Chondrocyte (in vitro differentiated cells): ENCODE results near the gene MAML2. TPM values are rescaled to one million over a fixed set of nuclear protein-coding genes. Genes with fewer than 3 reads are reported as not detected.
A peak's percentile ranks its signal among the peaks of the same experiment; 100 is the strongest.

ENCODE experiments used
- DNase-seq: peaks from one replicate; pipeline ENCODE4 v3.0.0; 2021; ENCODE audit warnings: mixed read lengths, low spot score
- H3K27ac Mint-ChIP-seq: one replicate; pipeline ENCODE4 v1.8.0; 2021; ENCODE audit warnings: mild to moderate bottlenecking, moderate library complexity, mixed read lengths; ENCODE audit not compliant: unreplicated experiment
- H3K27me3 Mint-ChIP-seq: 2 replicates; pipeline ENCODE4 v1.8.0; 2021; ENCODE audit warnings: low read depth, mixed read lengths
- H3K36me3 Mint-ChIP-seq: 2 replicates; pipeline ENCODE4 v1.8.0; 2021; ENCODE audit warnings: low read depth, mixed read lengths
- H3K4me1 Mint-ChIP-seq: 2 replicates; pipeline ENCODE4 v1.8.0; 2021; ENCODE audit warnings: low read depth, mild to moderate bottlenecking, mixed read lengths
- H3K4me3 Mint-ChIP-seq: one replicate; pipeline ENCODE4 v1.8.0; 2021; ENCODE audit warnings: mild to moderate bottlenecking, moderate library complexity, mixed read lengths; ENCODE audit not compliant: unreplicated experiment
- H3K9me3 Mint-ChIP-seq: 2 replicates; pipeline ENCODE4 v1.8.0; 2021; ENCODE audit warnings: low read depth, mixed read lengths
- total RNA-seq: library from RNA; stranded (reverse); gene quantifications from 3 replicates; pipeline ENCODE4 v1.2.1, GENCODE V29; 2021
- TF ChIP-seq, protein P1 (sequence below): fragments of 200-600 bp; sonication (generic); IDR thresholded peaks from 2 replicates; pipeline ENCODE4 v1.5.0; 2021; ENCODE audit warnings: antibody characterized with exemption, mild to moderate bottlenecking, moderate library complexity

Gene MAML2
- total RNA-seq, 1 donor from 2014 or later: 19.0 TPM

DNA sequence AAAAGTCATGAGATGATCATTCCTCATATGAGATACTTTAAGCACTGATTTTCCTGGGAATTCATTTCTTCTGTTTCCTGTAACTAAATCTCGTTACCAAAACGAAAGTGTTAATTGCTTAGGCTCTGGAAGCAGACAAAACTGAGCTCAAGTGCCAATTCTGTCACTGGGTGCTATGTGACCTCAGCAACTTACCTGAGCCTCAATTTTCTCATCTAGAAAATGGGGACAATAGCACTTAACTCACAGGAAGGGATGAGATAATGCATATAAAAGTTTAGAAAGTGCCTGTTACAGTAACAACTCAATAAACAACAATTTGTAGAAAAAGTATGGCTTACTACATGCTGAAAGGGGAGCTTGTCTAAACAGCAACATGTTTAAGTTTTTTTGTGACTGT lies 248.8 kb downstream of the MAML2 start:
- Mint-ChIP-seq H3K36me3 (peaks cover 4% of the 10 kb centered on the region), H3K27me3 (no peaks in the 10 kb centered on the region), H3K9me3 (no peaks in the 10 kb centered on the region), H3K27ac (no peak overlapping the region), H3K4me1 (peaks cover 61% of the 10 kb centered on the region), H3K4me3 (no peak overlapping the region)
- DNase-seq: no peak
- TF ChIP-seq, protein P1, sequence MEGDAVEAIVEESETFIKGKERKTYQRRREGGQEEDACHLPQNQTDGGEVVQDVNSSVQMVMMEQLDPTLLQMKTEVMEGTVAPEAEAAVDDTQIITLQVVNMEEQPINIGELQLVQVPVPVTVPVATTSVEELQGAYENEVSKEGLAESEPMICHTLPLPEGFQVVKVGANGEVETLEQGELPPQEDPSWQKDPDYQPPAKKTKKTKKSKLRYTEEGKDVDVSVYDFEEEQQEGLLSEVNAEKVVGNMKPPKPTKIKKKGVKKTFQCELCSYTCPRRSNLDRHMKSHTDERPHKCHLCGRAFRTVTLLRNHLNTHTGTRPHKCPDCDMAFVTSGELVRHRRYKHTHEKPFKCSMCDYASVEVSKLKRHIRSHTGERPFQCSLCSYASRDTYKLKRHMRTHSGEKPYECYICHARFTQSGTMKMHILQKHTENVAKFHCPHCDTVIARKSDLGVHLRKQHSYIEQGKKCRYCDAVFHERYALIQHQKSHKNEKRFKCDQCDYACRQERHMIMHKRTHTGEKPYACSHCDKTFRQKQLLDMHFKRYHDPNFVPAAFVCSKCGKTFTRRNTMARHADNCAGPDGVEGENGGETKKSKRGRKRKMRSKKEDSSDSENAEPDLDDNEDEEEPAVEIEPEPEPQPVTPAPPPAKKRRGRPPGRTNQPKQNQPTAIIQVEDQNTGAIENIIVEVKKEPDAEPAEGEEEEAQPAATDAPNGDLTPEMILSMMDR: no peak

DNA sequence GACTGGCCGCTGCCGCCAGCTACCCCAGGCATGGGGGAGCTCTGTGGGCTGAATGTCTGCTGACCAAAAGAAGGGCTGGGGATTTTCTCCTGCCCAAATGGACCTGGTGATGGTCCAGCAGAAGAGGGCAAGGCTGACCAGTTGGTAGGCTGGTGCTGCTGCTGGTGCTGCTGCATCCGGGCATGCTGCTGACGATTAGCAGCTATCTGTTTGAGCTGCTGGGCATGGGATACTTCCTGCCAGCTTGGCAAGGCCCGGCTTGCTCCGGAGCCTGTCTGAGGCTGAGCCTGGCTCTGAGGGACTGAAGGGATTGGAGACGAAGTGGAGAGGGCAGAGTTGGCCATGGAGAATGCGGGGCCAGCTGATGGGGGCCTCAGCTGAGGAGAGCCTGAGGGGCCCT lies 250.5 kb downstream of the MAML2 start:
- Mint-ChIP-seq H3K36me3 (peaks cover 4% of the 10 kb centered on the region), H3K9me3 (no peaks in the 10 kb centered on the region), H3K4me1 (peaks cover 55% of the 10 kb centered on the region), H3K27ac (no peak overlapping the region), H3K4me3 (no peak overlapping the region), H3K27me3 (no peaks in the 10 kb centered on the region)
- DNase-seq: no peak
- TF ChIP-seq, protein P1: no peak

DNA sequence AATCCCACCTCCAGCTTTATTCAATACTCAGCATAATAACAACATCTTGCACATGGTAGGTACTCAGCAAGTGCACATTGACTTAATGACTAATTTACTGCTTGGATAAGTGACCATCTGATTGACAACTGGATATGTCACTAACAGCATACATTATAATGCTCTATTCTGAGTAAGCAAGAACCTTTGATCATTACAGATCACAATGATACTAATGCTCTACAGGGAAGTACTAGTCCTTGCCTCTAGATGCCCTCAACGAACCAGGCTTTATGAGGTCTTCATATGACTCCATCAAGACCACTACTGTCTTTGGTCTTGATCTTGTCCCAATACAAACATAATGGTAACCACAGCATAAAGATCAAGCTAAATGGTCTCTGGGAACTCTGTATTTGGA lies 251.5 kb downstream of the MAML2 start:
- DNase-seq: no peak
- H3K4me1 Mint-ChIP-seq: peaks cover 48% of the 10 kb centered on the region
- TF ChIP-seq, protein P1: peak; percentile 38
- no peak overlapping the region for H3K4me3 Mint-ChIP-seq
- H3K27ac Mint-ChIP-seq: peak overlapping the region; percentile 72
- H3K27me3 Mint-ChIP-seq: no peaks in the 10 kb centered on the region
- H3K36me3 Mint-ChIP-seq: peaks cover 4% of the 10 kb centered on the region
- no peaks in the 10 kb centered on the region for H3K9me3 Mint-ChIP-seq

DNA sequence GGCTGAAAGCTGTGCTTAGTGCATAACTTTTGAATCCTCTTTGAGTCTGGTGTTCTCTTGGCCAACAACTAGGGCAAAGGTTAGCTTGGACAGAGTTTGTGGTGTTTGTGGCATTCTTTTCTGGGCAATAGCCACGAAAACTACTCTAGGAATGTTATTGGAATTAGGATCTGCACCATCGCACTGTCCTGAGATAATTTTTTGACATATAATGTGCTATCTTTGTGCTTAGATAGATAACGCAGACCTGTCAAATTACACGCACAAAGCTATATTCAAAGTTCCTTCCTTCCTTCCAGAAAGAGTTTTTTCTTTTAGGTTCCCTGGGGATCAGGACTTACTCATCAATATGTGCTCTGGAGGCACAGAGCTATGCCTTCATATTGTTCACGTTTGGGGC lies 252.3 kb downstream of the MAML2 start:
- H3K27me3 Mint-ChIP-seq: no peaks in the 10 kb centered on the region
- no peak for DNase-seq
- no peak overlapping the region for H3K4me3 Mint-ChIP-seq
- no peaks in the 10 kb centered on the region for H3K9me3 Mint-ChIP-seq
- TF ChIP-seq, protein P1: no peak
- peaks cover 4% of the 10 kb centered on the region for H3K36me3 Mint-ChIP-seq
- peak overlapping the region; percentile 72 for H3K27ac Mint-ChIP-seq
- peaks cover 42% of the 10 kb centered on the region for H3K4me1 Mint-ChIP-seq

DNA sequence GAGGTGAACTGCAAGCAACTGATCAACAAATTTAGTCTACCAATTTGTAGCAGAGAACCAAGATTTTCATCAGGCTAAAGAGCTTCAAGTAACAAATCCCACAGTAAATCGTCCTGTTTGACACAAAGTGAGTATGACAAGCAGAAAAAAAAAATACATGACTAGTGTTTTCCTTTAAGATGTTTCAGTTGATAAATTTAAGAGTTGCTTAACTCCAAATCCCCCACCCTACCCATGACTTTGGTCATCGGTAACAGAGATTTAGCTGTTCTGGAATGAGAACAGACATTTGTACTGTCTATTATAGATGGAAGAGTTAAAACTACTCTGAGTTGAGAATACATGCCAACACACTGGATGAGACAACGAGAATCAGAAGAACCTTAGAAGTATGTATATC lies 254.1 kb downstream of the MAML2 start:
- no peak for DNase-seq
- Mint-ChIP-seq H3K27ac (peak overlapping the region; percentile 14), H3K4me3 (no peak overlapping the region), H3K4me1 (peaks cover 41% of the 10 kb centered on the region), H3K27me3 (no peaks in the 10 kb centered on the region), H3K9me3 (no peaks in the 10 kb centered on the region), H3K36me3 (peaks cover 4% of the 10 kb centered on the region)
- TF ChIP-seq, protein P1: no peak
